ENCODE data around the gene PRKCB. TPM values are rescaled to one million over a fixed set of nuclear protein-coding genes. Genes with fewer than 3 reads are reported as not detected.

PRKCB gene
- total and polyA plus RNA-seq, 2 of the 8 experiments (the other 6 are each of a cell fraction or from before 2014, with no cell fraction given), result 7.1 to 12.1 TPM

DNA sequence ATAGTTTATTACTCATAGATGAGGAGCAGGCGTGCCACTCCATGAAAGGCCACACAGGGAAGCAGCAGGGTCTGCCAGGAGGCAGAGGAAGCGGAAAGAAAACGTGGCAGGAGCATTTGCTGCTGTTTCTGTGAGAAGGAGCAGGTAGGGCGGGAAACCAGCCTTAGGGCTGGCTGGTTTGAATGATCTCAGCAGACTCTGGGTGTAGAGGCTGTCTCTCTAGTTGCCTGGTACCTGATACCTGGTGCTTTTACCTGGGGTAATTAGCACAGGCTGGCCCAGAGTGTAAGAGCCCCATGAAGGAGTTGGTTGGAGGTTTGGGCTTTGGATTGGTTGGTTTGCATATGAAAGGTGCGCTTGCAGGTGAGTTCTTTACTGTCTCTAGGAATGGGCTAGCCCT is 215.3 kb downstream of the PRKCB start (continued):
- no peak for TF ChIP-seq FOSL1 (IDR thresholded peaks at IDR 0.05; ENCODE audit: insufficient read depth, low read depth, low read length)
